ENCODE results near the gene CABP1.

- no peak for TF ChIP-seq POLR2A (IDR thresholded peaks at IDR 0.05)
- no peak for TF ChIP-seq CTCF (IDR thresholded peaks at IDR 0.05)
Measured at GRCh38 chr12:120599672-120600552, 40.5 kb upstream of the CABP1 start.
